ENCODE measurements around the gene BACH2.
"Not testable (repeated sequence)": the region's sequence is repeated elsewhere in the genome, so short reads cannot be mapped to it uniquely, and the experiment has no call there.

BACH2 gene

GRCh38 chr6:89984926-89985750 is 311.5 kb downstream of the BACH2 start:
- DNase-seq, result no peak

GRCh38 chr6:89980353-89980752 is 316.3 kb downstream of the BACH2 start:
- DNase-seq, result no peak

GRCh38 chr6:89979481-89980119 is 317.0 kb downstream of the BACH2 start:
- no peak for DNase-seq

- no peak for DNase-seq
Observed at GRCh38 chr6:89978749-89979145, 317.9 kb downstream of the BACH2 start.

GRCh38 chr6:89977808-89978748 is 318.6 kb downstream of the BACH2 start:
- DNase-seq, result no peak

GRCh38 chr6:89976694-89977020 is 320.0 kb downstream of the BACH2 start:
- no peak for DNase-seq

- DNase-seq, result no peak
Observed at GRCh38 chr6:89975991-89976693, 320.5 kb downstream of the BACH2 start.

GRCh38 chr6:89975366-89975765 is 321.3 kb downstream of the BACH2 start:
- DNase-seq, result no peak

- DNase-seq, result no peak
Observed at GRCh38 chr6:89974834-89975233, 321.8 kb downstream of the BACH2 start.

GRCh38 chr6:89972025-89972381 is 324.6 kb downstream of the BACH2 start:
- DNase-seq, result no peak

GRCh38 chr6:89971338-89972024 is 325.2 kb downstream of the BACH2 start:
- not testable (repeated sequence) for DNase-seq

- peak; percentile 23 for DNase-seq
Observed at GRCh38 chr6:89970609-89971337, 325.9 kb downstream of the BACH2 start.

GRCh38 chr6:89970072-89970471 is 326.6 kb downstream of the BACH2 start:
- no peak for DNase-seq

- DNase-seq, result no peak
Observed at GRCh38 chr6:89966913-89967312, 329.7 kb downstream of the BACH2 start.

GRCh38 chr6:89966228-89966544 is 330.5 kb downstream of the BACH2 start:
- no peak for DNase-seq

GRCh38 chr6:89965441-89966227 is 331.0 kb downstream of the BACH2 start:
- DNase-seq, result no peak

GRCh38 chr6:89963391-89963790 is 333.3 kb downstream of the BACH2 start:
- DNase-seq, result no peak

- no peak for DNase-seq
Observed at GRCh38 chr6:89961481-89961880, 335.2 kb downstream of the BACH2 start.

- DNase-seq, result no peak
Observed at GRCh38 chr6:89959883-89960282, 336.8 kb downstream of the BACH2 start.

- DNase-seq, result no peak
Observed at GRCh38 chr6:89956182-89956581, 340.5 kb downstream of the BACH2 start.

GRCh38 chr6:89955364-89955763 is 341.3 kb downstream of the BACH2 start:
- DNase-seq, result no peak

Measured in CD4-positive, alpha-beta T cell treated with Interleukin-15 for 1 hour (primary cell).